Loucy (cell line): ENCODE results near the gene AARS1.

Source experiments
- H2AFZ ChIP-seq: fragments of 200-600 bp; sonication (generic); 2 replicates; pipeline ENCODE4 v1.6.0; 2016; ENCODE audit warnings: antibody characterized with exemption, mild to moderate bottlenecking, low read length, moderate library complexity
- H3F3A ChIP-seq: fragments of 200-600 bp; 2 replicates; pipeline ENCODE4 v1.6.0; 2016; ENCODE audit warnings: antibody characterized with exemption, low read depth, mild to moderate bottlenecking
- H3K27me3 ChIP-seq: fragments of 200-600 bp; sonication (generic); 2 replicates; pipeline ENCODE4 v1.6.1; 2014; ENCODE audit warnings: low read length, mild to moderate bottlenecking; ENCODE audit not compliant: insufficient read depth, poor library complexity, severe bottlenecking
- H3K36me3 ChIP-seq: fragments of 200-600 bp; sonication (generic); 2 replicates; pipeline ENCODE4 v1.6.1; 2016; ENCODE audit warnings: low read length; ENCODE audit not compliant: insufficient read depth
- H3K4me1 ChIP-seq: fragments of 200-600 bp; sonication (generic); 2 replicates; pipeline ENCODE4 v1.5.1; 2014; ENCODE audit warnings: low read length, mild to moderate bottlenecking; ENCODE audit not compliant: insufficient read depth, poor library complexity, severe bottlenecking
- H3K4me2 ChIP-seq: fragments of 200-600 bp; sonication (generic); 2 replicates; pipeline ENCODE4 v1.6.0; 2014; ENCODE audit warnings: antibody characterized with exemption, low read length, low read depth, mild to moderate bottlenecking; ENCODE audit not compliant: poor library complexity, severe bottlenecking
- H3K4me3 ChIP-seq: fragments of 200-600 bp; sonication (generic); 2 replicates; pipeline ENCODE4 v1.5.1; 2014; ENCODE audit warnings: low read length, mild to moderate bottlenecking, mixed read lengths; ENCODE audit not compliant: poor library complexity, severe bottlenecking
- H3K79me2 ChIP-seq: fragments of 200-600 bp; sonication (generic); 2 replicates; pipeline ENCODE4 v1.6.1; 2014; ENCODE audit warnings: low read length; ENCODE audit not compliant: insufficient read depth
- H3K9ac ChIP-seq: fragments of 200-600 bp; sonication (generic); 2 replicates; pipeline ENCODE4 v1.6.0; 2014; ENCODE audit warnings: mild to moderate bottlenecking, low read depth, low read length, moderate library complexity; ENCODE audit not compliant: poor library complexity, severe bottlenecking
- H3K9me2 ChIP-seq: fragments of 200-600 bp; sonication (generic); replicated peaks from 2 replicates; pipeline ENCODE4 v1.6.1; 2016; ENCODE audit warnings: low read depth, low read length, mixed read lengths
- H3K9me3 ChIP-seq: fragments of 200-600 bp; sonication (generic); 2 replicates; pipeline ENCODE4 v1.6.1; 2014; ENCODE audit warnings: mild to moderate bottlenecking, antibody characterized with exemption, low read length, low read depth; ENCODE audit not compliant: insufficient read depth
- H4K20me1 ChIP-seq: fragments of 200-600 bp; sonication (generic); 2 replicates; pipeline ENCODE4 v1.6.0; 2014; ENCODE audit warnings: antibody characterized with exemption, low read length, mild to moderate bottlenecking; ENCODE audit not compliant: insufficient read depth, poor library complexity, severe bottlenecking
- CTCF ChIP-seq: fragments of 200-600 bp; sonication (generic); conservative IDR thresholded peaks from 2 replicates; pipeline ENCODE4 v1.5.1; 2014; ENCODE audit warnings: mild to moderate bottlenecking, antibody characterized with exemption, low read length
- EZH2phosphoT487 ChIP-seq: fragments of 200-600 bp; IDR thresholded peaks from 2 replicates; pipeline ENCODE4 v1.6.1; 2018; ENCODE audit warnings: antibody characterized with exemption, mild to moderate bottlenecking, moderate library complexity, borderline replicate concordance

The AARS1 gene

GRCh38 chr16:70258946-70259345 is 30.4 kb downstream of the AARS1 start:
- H3K79me2 ChIP-seq = no peaks in the 10 kb centered on the region
- peaks cover 87% of the 10 kb centered on the region; the same call in 1 of the 2 replicates for H3K36me3 ChIP-seq
- H3K9me2 ChIP-seq = no peaks in the 10 kb centered on the region
- H3K4me3 ChIP-seq = no peak overlapping the region
- H3F3A ChIP-seq = no peaks in the 10 kb centered on the region
- H3K9ac ChIP-seq = no peak overlapping the region
- H3K9me3 ChIP-seq = no peaks in the 10 kb centered on the region
- no peaks in the 10 kb centered on the region for H3K27me3 ChIP-seq
- TF ChIP-seq CTCF = no peak
- TF ChIP-seq EZH2phosphoT487 = no peak
- no peaks in the 10 kb centered on the region for H3K4me1 ChIP-seq
- H3K4me2 ChIP-seq = no peak overlapping the region
- H2AFZ ChIP-seq = no peak overlapping the region
- H4K20me1 ChIP-seq = no peaks in the 10 kb centered on the region

GRCh38 chr16:70258065-70258464 is 31.2 kb downstream of the AARS1 start:
- TF ChIP-seq EZH2phosphoT487 (no peak), CTCF (no peak)
- Histone ChIP-seq H3K9me3 (no peaks in the 10 kb centered on the region), H3K27me3 (no peaks in the 10 kb centered on the region), H4K20me1 (no peaks in the 10 kb centered on the region), H3K36me3 (peaks cover 87% of the 10 kb centered on the region; the same call in 1 of the 2 replicates), H3K4me1 (no peaks in the 10 kb centered on the region), H3K4me2 (no peak overlapping the region), H3K9ac (no peak overlapping the region), H3K4me3 (no peak overlapping the region), H2AFZ (no peak overlapping the region), H3K79me2 (no peaks in the 10 kb centered on the region), H3K9me2 (no peaks in the 10 kb centered on the region), H3F3A (no peaks in the 10 kb centered on the region)

GRCh38 chr16:70257391-70257790 is 31.9 kb downstream of the AARS1 start:
- Histone ChIP-seq H3K79me2 (no peaks in the 10 kb centered on the region), H3K9ac (no peak overlapping the region), H3K27me3 (no peaks in the 10 kb centered on the region), H3K4me3 (no peak overlapping the region), H3K4me1 (no peaks in the 10 kb centered on the region), H3K9me2 (no peaks in the 10 kb centered on the region), H3K4me2 (no peak overlapping the region), H3F3A (0 out of 2 replicates have a peak, but pooled peaks cover 1% of the 10 kb centered on the region), H3K9me3 (no peaks in the 10 kb centered on the region), H4K20me1 (no peaks in the 10 kb centered on the region), H3K36me3 (peaks cover 89% of the 10 kb centered on the region; the same call in 1 of the 2 replicates), H2AFZ (no peak overlapping the region)
- TF ChIP-seq EZH2phosphoT487 (no peak), CTCF (no peak)
